GM12878 (cell line): Measurements from ENCODE around the gene CSF3R. TPM values are rescaled to one million over a fixed set of nuclear protein-coding genes. Genes with fewer than 3 reads are reported as not detected.

Experiments
- ATAC-seq: fragments of 200-7000 bp; cut with Tn5 transposase; 3 replicates; pipeline ENCODE4 v1.9.1; 2020; ENCODE audit warnings: mild to moderate bottlenecking, moderate library complexity
- BruUV-seq: library from RNA; stranded (reverse); fragments of 400-500 nt; replicated peaks from 2 replicates; lab custom pipeline; 2021; lab: Mats Ljungman, UMichigan
- CTCF ChIA-PET: fragments of 300-600 bp; sonication (Branson Sonifier 250); formaldehyde crosslinking; extraction: SDS; loops from one replicate; lab custom pipeline; 2021; ENCODE audit warnings: inconsistent platforms; lab: Yijun Ruan, JAX
- POLR2A ChIA-PET: fragments of 350-600 bp; formaldehyde crosslinking; extraction: SDS; loops from one replicate; lab custom pipeline; 2021; ENCODE audit warnings: inconsistent platforms; lab: Charles Lee
- RAD21 ChIA-PET: fragments of 300-600 bp; sonication (Branson Sonifier 250); formaldehyde crosslinking; loops from one replicate; lab custom pipeline; 2023; ENCODE audit warnings: antibody characterized with exemption; ENCODE audit not compliant: unreplicated experiment; lab: Charles Lee
- SMC1A ChIA-PET: fragments of 300-600 bp; sonication (Branson Sonifier 250); formaldehyde crosslinking; loops from one replicate; lab custom pipeline; 2023; ENCODE audit not compliant: unreplicated experiment, uncharacterized antibody; lab: Charles Lee
- DNase-seq: peaks from one replicate; pipeline ENCODE4 v3.0.0-alpha.2; 2011; ENCODE audit warnings: low read depth, low spot score
- FAIRE-seq: peaks from 3 replicates; lab custom pipeline; 2011; peaks lifted over from hg19 to GRCh38; lab: Jason Lieb, UNC
- H2AFZ ChIP-seq: 2 replicates; pipeline ENCODE4 v1.6.0; 2011; ENCODE audit warnings: low read depth, low read length, control low read depth; ENCODE audit not compliant: control insufficient read depth
- H3K27ac ChIP-seq: 2 replicates; pipeline ENCODE4 v1.5.1; 2011; ENCODE audit warnings: control low read depth; ENCODE audit not compliant: control insufficient read depth, insufficient read depth
- H3K27me3 ChIP-seq, 2 experiments: replicated peaks in 1 of 2; 2 replicates each; pipeline versions ENCODE4 v1.6.0 to v1.6.1; 2011; ENCODE audit warnings: low read length in 1 of 2; ENCODE audit not compliant: control insufficient read depth in 2 of 2, insufficient read depth in 2 of 2
- H3K36me3 ChIP-seq, 2 experiments: 2 replicates each; pipeline ENCODE4 v1.5.1; 2011; ENCODE audit warnings: low read length in 1 of 2; ENCODE audit not compliant: control insufficient read depth in 2 of 2, insufficient read depth in 2 of 2
- H3K4me1 ChIP-seq: 2 replicates; pipeline ENCODE4 v1.6.1; 2011; ENCODE audit warnings: mild to moderate bottlenecking, low read length, moderate library complexity, mixed read lengths; ENCODE audit not compliant: control insufficient read depth, insufficient read depth
- H3K4me2 ChIP-seq: 2 replicates; pipeline ENCODE4 v1.6.0; 2011; ENCODE audit warnings: control low read depth; ENCODE audit not compliant: control insufficient read depth, insufficient read depth
- H3K4me3 ChIP-seq: fragments of 200-600 bp; sonication (generic); 2 replicates; pipeline ENCODE4 v1.5.1; 2016
- H3K79me2 ChIP-seq: 2 replicates; pipeline ENCODE4 v1.6.0; 2011; ENCODE audit warnings: low read length; ENCODE audit not compliant: control insufficient read depth, insufficient read depth
- H3K9ac ChIP-seq: 2 replicates; pipeline ENCODE4 v1.8.0; 2011; ENCODE audit warnings: low read length, control low read depth, mixed read lengths; ENCODE audit not compliant: control insufficient read depth, insufficient read depth
- H3K9me3 ChIP-seq: replicated peaks from 3 replicates; pipeline ENCODE4 v1.5.1; 2011; ENCODE audit warnings: mild to moderate bottlenecking, low read length; ENCODE audit not compliant: control insufficient read depth, insufficient read depth
- H4K20me1 ChIP-seq: 2 replicates; pipeline ENCODE4 v1.6.0; 2011; ENCODE audit not compliant: control insufficient read depth, insufficient read depth
- ASH2L ChIP-seq: fragments of 300-600, 200-600 bp; sonication (generic); IDR thresholded peaks from 2 replicates; pipeline ENCODE4 v1.6.1; 2017; ENCODE audit warnings: low read depth, mild to moderate bottlenecking, borderline replicate concordance
- BCL11A ChIP-seq: IDR thresholded peaks from 2 replicates; pipeline ENCODE4 v1.6.1; 2011; ENCODE audit warnings: low read depth, low read length
- CREB1 ChIP-seq: IDR thresholded peaks from 2 replicates; pipeline ENCODE4 v1.6.1; 2012; ENCODE audit warnings: low read depth, mild to moderate bottlenecking, inconsistent platforms
- IKZF2 ChIP-seq, 2 experiments: fragments of 450-650 bp; IDR thresholded peaks; 2 replicates each; pipeline ENCODE4 v1.6.1; 2017; ENCODE audit warnings: mild to moderate bottlenecking in 2 of 2, moderate library complexity in 2 of 2
- JUND ChIP-seq: IDR thresholded peaks from 2 replicates; pipeline ENCODE4 v1.6.1; 2012; ENCODE audit warnings: low read depth, mild to moderate bottlenecking, low read length, improper control_type of control experiment, moderate library complexity
- KDM1A ChIP-seq: fragments of 200-600 bp; sonication (generic); IDR thresholded peaks from 2 replicates; pipeline ENCODE4 v1.6.1; 2016; ENCODE audit warnings: borderline replicate concordance
- ZNF384 ChIP-seq: IDR thresholded peaks from 2 replicates; pipeline ENCODE4 v1.6.1; 2012; ENCODE audit warnings: low read depth, mild to moderate bottlenecking, low read length, improper control_type of control experiment, borderline replicate concordance
- WGBS: methylation state at CpG from one replicate; pipeline ENCODE4 v1.1.6; 2016; ENCODE audit warnings: low lambda C conversion rate; ENCODE audit not compliant: insufficient replicate concordance, insufficient coverage; ENCODE audit errors: missing lambda C conversion rate; 5-methylcytosine and 5-hydroxymethylcytosine counted together
- in situ Hi-C: fragments of 300-500 bp; cut with MboI; formaldehyde crosslinking; loops from 9 replicates; pipeline ENCODE4 v1.14.3; 2018; ENCODE audit warnings: mixed read lengths
- intact Hi-C: fragments of 100-400 bp; cut with micrococcal nuclease; formaldehyde crosslinking; loops from one replicate; pipeline ENCODE4 v1.14.2; 2022; ENCODE audit not compliant: unreplicated experiment
- polyA plus RNA-seq, 11 experiments: library from polyadenylated mRNA; depleted of rRNA in 4 of 11; unstranded in 6 of 11; stranded (reverse) in 5 of 11; fragments of >200 nt; fragmentation: Nextera tagmentation in 4 of 11; fragmentation: Illumina TruSeq in 1 of 11; extraction: Ambion mirVana in 4 of 11; extraction: Trizol in 1 of 11; gene quantifications; 1 replicate in 1 of 11; 2 replicates in 10 of 11; pipeline versions ENCODE4 v1.2.1 to v1.2.3, GENCODE V29; 2011 to 2016; ENCODE audit warnings: inconsistent platforms in 2 of 11, missing spikeins in 2 of 11, low read depth in 1 of 11
- total RNA-seq, 4 experiments: library from RNA; depleted of rRNA in 3 of 4; stranded (reverse); fragments of >200 nt in 3 of 4; fragmentation: Illumina TruSeq in 1 of 4; extraction: Trizol in 1 of 4; gene quantifications; 2 replicates each; pipeline versions ENCODE4 v1.2.1 to v1.2.3, GENCODE V29; 2013 to 2021
- TF ChIP-seq, protein P1 (sequence below): IDR thresholded peaks from 2 replicates; pipeline ENCODE4 v1.6.1; 2011; ENCODE audit warnings: mild to moderate bottlenecking, low read depth, low read length, moderate library complexity; ENCODE audit not compliant: insufficient replicate concordance
- TF ChIP-seq, protein P2 (sequence below): IDR thresholded peaks from 2 replicates; pipeline ENCODE4 v1.6.1; 2012; ENCODE audit warnings: improper control_type of control experiment, low read depth, low read length; ENCODE audit not compliant: insufficient replicate concordance
- TF ChIP-seq, protein P3 (sequence below): fragments of 450-650 bp; formaldehyde crosslinking; IDR thresholded peaks from 2 replicates; pipeline ENCODE4 v1.5.0; 2022; ENCODE audit warnings: mild to moderate bottlenecking, missing genetic modification characterization
- TF ChIP-seq, protein P4 (sequence below): fragments of 450-650 bp; IDR thresholded peaks from 2 replicates; pipeline ENCODE4 v1.6.1; 2017; ENCODE audit warnings: mild to moderate bottlenecking

Gene CSF3R
- total and polyA plus RNA-seq, 10 of the 15 experiments (the other 5 are each of a cell fraction or from before 2014, with no cell fraction given): 0.13 TPM; not detected in 9

DNA sequence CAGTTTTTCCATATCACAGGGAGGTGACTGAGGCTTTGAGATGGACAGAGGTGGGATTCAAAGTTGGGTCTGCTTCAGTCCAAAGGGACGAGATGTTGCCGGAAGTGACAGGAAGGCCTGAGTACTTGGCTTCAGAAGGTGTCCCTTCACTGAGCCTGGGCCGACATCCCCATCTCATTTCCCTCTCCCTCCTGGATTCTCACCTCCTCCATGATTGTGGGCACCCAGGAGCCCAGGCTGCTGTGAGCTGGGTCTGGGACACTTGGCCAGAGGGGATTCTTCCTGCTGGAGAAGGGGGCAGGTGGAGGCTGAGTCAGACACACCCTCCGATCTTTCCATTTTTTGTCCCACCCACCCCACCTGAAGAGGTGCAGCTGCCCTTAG, 15.7 kb downstream of the CSF3R start:
- 95% methylated on average over 4 of the region's 4 CpGs for WGBS
- POLR2A ChIA-PET: interaction anchor here (1.4 to 2.0 kb wide), 2 partner anchors 9 to 17 kb away, joined by 3 to 9 read pairs; partner anchors contain the start of gene OSCP1
- ATAC-seq: no peak

More for the DNA sequence above, 15.7 kb downstream of the CSF3R start:
- no peaks in the 10 kb centered on the region for H4K20me1 ChIP-seq
- ChIA-PET CTCF (no interaction called here), RAD21 (no interaction called here), SMC1A (no interaction called here)
- no peak overlapping the region for H3K4me3 ChIP-seq
- no peak overlapping the region for H2AFZ ChIP-seq
- H3K27ac ChIP-seq: no peak overlapping the region
- no peaks in the 10 kb centered on the region for H3K4me1 ChIP-seq
- H3K9me3 ChIP-seq: no peaks in the 10 kb centered on the region
- no peaks in the 10 kb centered on the region for H3K36me3 ChIP-seq
- no peaks in the 10 kb centered on the region for H3K27me3 ChIP-seq
- H3K4me2 ChIP-seq: no peak overlapping the region
- no peak for FAIRE-seq
- H3K79me2 ChIP-seq: peaks cover 16% of the 10 kb centered on the region
- TF ChIP-seq BCL11A (no peak), IKZF2 (IDR thresholded peaks at IDR 0.05) (no peak), KDM1A (no peak), JUND (no peak), ASH2L (no peak), CREB1 (no peak), ZNF384 (no peak)
- TF ChIP-seq, protein P1, sequence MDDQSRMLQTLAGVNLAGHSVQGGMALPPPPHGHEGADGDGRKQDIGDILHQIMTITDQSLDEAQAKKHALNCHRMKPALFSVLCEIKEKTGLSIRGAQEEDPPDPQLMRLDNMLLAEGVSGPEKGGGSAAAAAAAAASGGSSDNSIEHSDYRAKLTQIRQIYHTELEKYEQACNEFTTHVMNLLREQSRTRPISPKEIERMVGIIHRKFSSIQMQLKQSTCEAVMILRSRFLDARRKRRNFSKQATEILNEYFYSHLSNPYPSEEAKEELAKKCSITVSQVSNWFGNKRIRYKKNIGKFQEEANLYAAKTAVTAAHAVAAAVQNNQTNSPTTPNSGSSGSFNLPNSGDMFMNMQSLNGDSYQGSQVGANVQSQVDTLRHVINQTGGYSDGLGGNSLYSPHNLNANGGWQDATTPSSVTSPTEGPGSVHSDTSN: no peak
- TF ChIP-seq, protein P2, sequence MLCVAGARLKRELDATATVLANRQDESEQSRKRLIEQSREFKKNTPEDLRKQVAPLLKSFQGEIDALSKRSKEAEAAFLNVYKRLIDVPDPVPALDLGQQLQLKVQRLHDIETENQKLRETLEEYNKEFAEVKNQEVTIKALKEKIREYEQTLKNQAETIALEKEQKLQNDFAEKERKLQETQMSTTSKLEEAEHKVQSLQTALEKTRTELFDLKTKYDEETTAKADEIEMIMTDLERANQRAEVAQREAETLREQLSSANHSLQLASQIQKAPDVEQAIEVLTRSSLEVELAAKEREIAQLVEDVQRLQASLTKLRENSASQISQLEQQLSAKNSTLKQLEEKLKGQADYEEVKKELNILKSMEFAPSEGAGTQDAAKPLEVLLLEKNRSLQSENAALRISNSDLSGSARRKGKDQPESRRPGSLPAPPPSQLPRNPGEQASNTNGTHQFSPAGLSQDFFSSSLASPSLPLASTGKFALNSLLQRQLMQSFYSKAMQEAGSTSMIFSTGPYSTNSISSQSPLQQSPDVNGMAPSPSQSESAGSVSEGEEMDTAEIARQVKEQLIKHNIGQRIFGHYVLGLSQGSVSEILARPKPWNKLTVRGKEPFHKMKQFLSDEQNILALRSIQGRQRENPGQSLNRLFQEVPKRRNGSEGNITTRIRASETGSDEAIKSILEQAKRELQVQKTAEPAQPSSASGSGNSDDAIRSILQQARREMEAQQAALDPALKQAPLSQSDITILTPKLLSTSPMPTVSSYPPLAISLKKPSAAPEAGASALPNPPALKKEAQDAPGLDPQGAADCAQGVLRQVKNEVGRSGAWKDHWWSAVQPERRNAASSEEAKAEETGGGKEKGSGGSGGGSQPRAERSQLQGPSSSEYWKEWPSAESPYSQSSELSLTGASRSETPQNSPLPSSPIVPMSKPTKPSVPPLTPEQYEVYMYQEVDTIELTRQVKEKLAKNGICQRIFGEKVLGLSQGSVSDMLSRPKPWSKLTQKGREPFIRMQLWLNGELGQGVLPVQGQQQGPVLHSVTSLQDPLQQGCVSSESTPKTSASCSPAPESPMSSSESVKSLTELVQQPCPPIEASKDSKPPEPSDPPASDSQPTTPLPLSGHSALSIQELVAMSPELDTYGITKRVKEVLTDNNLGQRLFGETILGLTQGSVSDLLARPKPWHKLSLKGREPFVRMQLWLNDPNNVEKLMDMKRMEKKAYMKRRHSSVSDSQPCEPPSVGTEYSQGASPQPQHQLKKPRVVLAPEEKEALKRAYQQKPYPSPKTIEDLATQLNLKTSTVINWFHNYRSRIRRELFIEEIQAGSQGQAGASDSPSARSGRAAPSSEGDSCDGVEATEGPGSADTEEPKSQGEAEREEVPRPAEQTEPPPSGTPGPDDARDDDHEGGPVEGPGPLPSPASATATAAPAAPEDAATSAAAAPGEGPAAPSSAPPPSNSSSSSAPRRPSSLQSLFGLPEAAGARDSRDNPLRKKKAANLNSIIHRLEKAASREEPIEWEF: no peak
- TF ChIP-seq, protein P3, sequence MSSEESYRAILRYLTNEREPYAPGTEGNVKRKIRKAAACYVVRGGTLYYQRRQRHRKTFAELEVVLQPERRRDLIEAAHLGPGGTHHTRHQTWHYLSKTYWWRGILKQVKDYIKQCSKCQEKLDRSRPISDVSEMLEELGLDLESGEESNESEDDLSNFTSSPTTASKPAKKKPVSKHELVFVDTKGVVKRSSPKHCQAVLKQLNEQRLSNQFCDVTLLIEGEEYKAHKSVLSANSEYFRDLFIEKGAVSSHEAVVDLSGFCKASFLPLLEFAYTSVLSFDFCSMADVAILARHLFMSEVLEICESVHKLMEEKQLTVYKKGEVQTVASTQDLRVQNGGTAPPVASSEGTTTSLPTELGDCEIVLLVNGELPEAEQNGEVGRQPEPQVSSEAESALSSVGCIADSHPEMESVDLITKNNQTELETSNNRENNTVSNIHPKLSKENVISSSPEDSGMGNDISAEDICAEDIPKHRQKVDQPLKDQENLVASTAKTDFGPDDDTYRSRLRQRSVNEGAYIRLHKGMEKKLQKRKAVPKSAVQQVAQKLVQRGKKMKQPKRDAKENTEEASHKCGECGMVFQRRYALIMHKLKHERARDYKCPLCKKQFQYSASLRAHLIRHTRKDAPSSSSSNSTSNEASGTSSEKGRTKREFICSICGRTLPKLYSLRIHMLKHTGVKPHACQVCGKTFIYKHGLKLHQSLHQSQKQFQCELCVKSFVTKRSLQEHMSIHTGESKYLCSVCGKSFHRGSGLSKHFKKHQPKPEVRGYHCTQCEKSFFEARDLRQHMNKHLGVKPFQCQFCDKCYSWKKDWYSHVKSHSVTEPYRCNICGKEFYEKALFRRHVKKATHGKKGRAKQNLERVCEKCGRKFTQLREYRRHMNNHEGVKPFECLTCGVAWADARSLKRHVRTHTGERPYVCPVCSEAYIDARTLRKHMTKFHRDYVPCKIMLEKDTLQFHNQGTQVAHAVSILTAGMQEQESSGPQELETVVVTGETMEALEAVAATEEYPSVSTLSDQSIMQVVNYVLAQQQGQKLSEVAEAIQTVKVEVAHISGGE (CRISPR knock-in tag): no peak
- TF ChIP-seq, protein P4, sequence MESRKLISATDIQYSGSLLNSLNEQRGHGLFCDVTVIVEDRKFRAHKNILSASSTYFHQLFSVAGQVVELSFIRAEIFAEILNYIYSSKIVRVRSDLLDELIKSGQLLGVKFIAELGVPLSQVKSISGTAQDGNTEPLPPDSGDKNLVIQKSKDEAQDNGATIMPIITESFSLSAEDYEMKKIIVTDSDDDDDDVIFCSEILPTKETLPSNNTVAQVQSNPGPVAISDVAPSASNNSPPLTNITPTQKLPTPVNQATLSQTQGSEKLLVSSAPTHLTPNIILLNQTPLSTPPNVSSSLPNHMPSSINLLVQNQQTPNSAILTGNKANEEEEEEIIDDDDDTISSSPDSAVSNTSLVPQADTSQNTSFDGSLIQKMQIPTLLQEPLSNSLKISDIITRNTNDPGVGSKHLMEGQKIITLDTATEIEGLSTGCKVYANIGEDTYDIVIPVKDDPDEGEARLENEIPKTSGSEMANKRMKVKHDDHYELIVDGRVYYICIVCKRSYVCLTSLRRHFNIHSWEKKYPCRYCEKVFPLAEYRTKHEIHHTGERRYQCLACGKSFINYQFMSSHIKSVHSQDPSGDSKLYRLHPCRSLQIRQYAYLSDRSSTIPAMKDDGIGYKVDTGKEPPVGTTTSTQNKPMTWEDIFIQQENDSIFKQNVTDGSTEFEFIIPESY: no peak
- intact Hi-C loops: no loop called here
- H3K9ac ChIP-seq: no peak overlapping the region
- DNase-seq: no peak
- in situ Hi-C loops: no loop called here
- BruUV-seq: no TSS peak
